ENCODE results near the gene LAMA5. TPM values are rescaled to one million over a fixed set of nuclear protein-coding genes. Genes with fewer than 3 reads are reported as not detected.

LAMA5 gene
- total RNA-seq, 2 donors from 2014 or later, result 170 to 272 TPM

GRCh38 chr20:62355516-62355877 is 11.6 kb downstream of the LAMA5 start:
- Histone ChIP-seq H3K9me3 (no peaks in the 10 kb centered on the region), H3K36me3 (peaks cover 0 to 6% of the 10 kb centered on the region in 2 donors), H3K4me1 (replicated peaks) (peaks cover 62% of the 10 kb centered on the region), H3K27me3 (replicated peaks; ENCODE audit: insufficient read depth) (no peaks in the 10 kb centered on the region), H3K4me3 (no peak overlapping the region), H3K27ac (peak overlapping the region; percentile 81 to 84)
- intact Hi-C loops (cut with DNase I), result no loop called here
- peak; percentile 25 for TF ChIP-seq POLR2A (IDR thresholded peaks at IDR 0.05)
- TF ChIP-seq POLR2AphosphoS5 (IDR thresholded peaks at IDR 0.05), result peak; percentile 17
- TF ChIP-seq CTCF (IDR thresholded peaks at IDR 0.05), result no peak
- no peak for DNase-seq (ENCODE audit: low spot score)
- 23% methylated on average over 11 of the region's 11 CpGs for WGBS

- no peak for DNase-seq (ENCODE audit: low spot score)
- WGBS, result 49% methylated on average over 13 of the region's 16 CpGs
- Histone ChIP-seq H3K27me3 (replicated peaks; ENCODE audit: insufficient read depth) (no peaks in the 10 kb centered on the region), H3K36me3 (peaks cover 0 to 6% of the 10 kb centered on the region in 2 donors), H3K27ac (peak overlapping the region; percentile 81 to 84), H3K9me3 (no peaks in the 10 kb centered on the region), H3K4me1 (replicated peaks) (peaks cover 62% of the 10 kb centered on the region), H3K4me3 (no peak overlapping the region)
- intact Hi-C loops (cut with DNase I), result no loop called here
- TF ChIP-seq POLR2A (IDR thresholded peaks at IDR 0.05) (no peak), POLR2AphosphoS5 (IDR thresholded peaks at IDR 0.05) (no peak), CTCF (IDR thresholded peaks at IDR 0.05) (no peak)
Measured at GRCh38 chr20:62354811-62355341, 12.2 kb downstream of the LAMA5 start.

- Histone ChIP-seq H3K4me3 (no peak overlapping the region), H3K36me3 (peaks cover 0 to 6% of the 10 kb centered on the region in 2 donors), H3K27me3 (replicated peaks; ENCODE audit: insufficient read depth) (no peaks in the 10 kb centered on the region), H3K27ac (peak overlapping the region; percentile 81 to 84), H3K4me1 (replicated peaks) (peaks cover 58% of the 10 kb centered on the region), H3K9me3 (no peaks in the 10 kb centered on the region)
- no peak for TF ChIP-seq CTCF (IDR thresholded peaks at IDR 0.05)
- no peak for TF ChIP-seq POLR2AphosphoS5 (IDR thresholded peaks at IDR 0.05)
- no peak for TF ChIP-seq POLR2A (IDR thresholded peaks at IDR 0.05)
- intact Hi-C loops (cut with DNase I), result no loop called here
- 61% methylated on average over 14 of the region's 14 CpGs for WGBS
- no peak for DNase-seq (ENCODE audit: low spot score)
Measured at GRCh38 chr20:62354031-62354808, 12.9 kb downstream of the LAMA5 start.

GRCh38 chr20:62353289-62354030 is 13.7 kb downstream of the LAMA5 start:
- Histone ChIP-seq H3K9me3 (no peaks in the 10 kb centered on the region), H3K27me3 (replicated peaks; ENCODE audit: insufficient read depth) (no peaks in the 10 kb centered on the region), H3K4me1 (replicated peaks) (peaks cover 50% of the 10 kb centered on the region), H3K4me3 (no peak overlapping the region), H3K36me3 (peaks cover 0 to 6% of the 10 kb centered on the region in 2 donors), H3K27ac (peak overlapping the region; percentile 46 to 59)
- 79% methylated on average over 7 of the region's 16 CpGs for WGBS
- DNase-seq (ENCODE audit: low spot score), result no peak
- intact Hi-C loops (cut with DNase I), result loop anchor here (2.0 kb wide), 1 partner anchor 23 kb away; no protein-coding TSS in a partner anchor
- TF ChIP-seq POLR2A (IDR thresholded peaks at IDR 0.05), result no peak
- TF ChIP-seq CTCF (IDR thresholded peaks at IDR 0.05), result no peak
- no peak for TF ChIP-seq POLR2AphosphoS5 (IDR thresholded peaks at IDR 0.05)

All from prostate gland (tissue), 2 donors.